WERI-Rb-1 (cell line): Measurements from ENCODE around the gene MAD1L1.
"Not testable (repeated sequence)": the region's sequence is repeated elsewhere in the genome, so short reads cannot be mapped to it uniquely, and the experiment has no call there.

Experiments used
- DNase-seq: peaks from one replicate; pipeline ENCODE4 v3.0.0-alpha.2; 2020
- H3K27ac ChIP-seq: fragments of 250-450 bp; sonication (Bioruptor Pico); 2 replicates; pipeline ENCODE4 v1.5.1; 2020; ENCODE audit warnings: mild to moderate bottlenecking, moderate library complexity
- H3K27me3 ChIP-seq: fragments of 250-450 bp; sonication (Bioruptor Pico); 2 replicates; pipeline ENCODE4 v1.5.1; 2021; ENCODE audit warnings: mild to moderate bottlenecking, low read depth, moderate library complexity; ENCODE audit not compliant: insufficient read depth, severe bottlenecking
- H3K36me3 ChIP-seq: fragments of 250-450 bp; sonication (Bioruptor Pico); 2 replicates; pipeline ENCODE4 v1.5.1; 2020; ENCODE audit warnings: mild to moderate bottlenecking, moderate library complexity
- H3K4me3 ChIP-seq: 2 replicates; pipeline ENCODE4 v1.5.1; 2011; ENCODE audit warnings: low read depth, mild to moderate bottlenecking, control low read depth, low read length
- H3K9me3 ChIP-seq: fragments of 250-450 bp; sonication (Bioruptor Pico); 2 replicates; pipeline ENCODE4 v1.5.1; 2021; ENCODE audit warnings: mild to moderate bottlenecking, moderate library complexity; ENCODE audit not compliant: severe bottlenecking
- TF ChIP-seq, protein P1 (sequence below): IDR thresholded peaks from 2 replicates; pipeline ENCODE4 v1.5.1; 2011; ENCODE audit warnings: low read depth, mild to moderate bottlenecking, control low read depth, inconsistent platforms, low read length

Gene MAD1L1

DNA sequence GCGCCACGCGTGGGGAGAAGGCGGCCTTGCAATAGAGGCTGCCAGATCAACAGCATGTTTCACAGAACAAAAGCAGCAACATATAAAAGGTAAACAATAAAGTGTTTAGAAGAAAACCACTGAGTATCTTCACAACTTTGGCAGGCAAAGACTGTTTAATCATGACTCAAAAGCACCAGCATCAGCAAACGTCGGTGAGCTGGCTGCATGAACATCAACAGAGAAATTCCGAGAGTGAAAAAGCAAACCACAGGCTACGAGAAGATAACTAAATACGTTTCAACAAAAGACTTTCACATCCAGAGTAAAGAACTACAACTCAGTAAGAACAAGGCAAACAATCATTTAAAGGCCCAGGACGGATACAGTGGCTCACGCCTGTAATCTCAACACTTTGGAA lies 172.0 kb downstream of the MAD1L1 start:
- peaks cover 15% of the 10 kb centered on the region for H3K36me3 ChIP-seq
- TF ChIP-seq, protein P1, sequence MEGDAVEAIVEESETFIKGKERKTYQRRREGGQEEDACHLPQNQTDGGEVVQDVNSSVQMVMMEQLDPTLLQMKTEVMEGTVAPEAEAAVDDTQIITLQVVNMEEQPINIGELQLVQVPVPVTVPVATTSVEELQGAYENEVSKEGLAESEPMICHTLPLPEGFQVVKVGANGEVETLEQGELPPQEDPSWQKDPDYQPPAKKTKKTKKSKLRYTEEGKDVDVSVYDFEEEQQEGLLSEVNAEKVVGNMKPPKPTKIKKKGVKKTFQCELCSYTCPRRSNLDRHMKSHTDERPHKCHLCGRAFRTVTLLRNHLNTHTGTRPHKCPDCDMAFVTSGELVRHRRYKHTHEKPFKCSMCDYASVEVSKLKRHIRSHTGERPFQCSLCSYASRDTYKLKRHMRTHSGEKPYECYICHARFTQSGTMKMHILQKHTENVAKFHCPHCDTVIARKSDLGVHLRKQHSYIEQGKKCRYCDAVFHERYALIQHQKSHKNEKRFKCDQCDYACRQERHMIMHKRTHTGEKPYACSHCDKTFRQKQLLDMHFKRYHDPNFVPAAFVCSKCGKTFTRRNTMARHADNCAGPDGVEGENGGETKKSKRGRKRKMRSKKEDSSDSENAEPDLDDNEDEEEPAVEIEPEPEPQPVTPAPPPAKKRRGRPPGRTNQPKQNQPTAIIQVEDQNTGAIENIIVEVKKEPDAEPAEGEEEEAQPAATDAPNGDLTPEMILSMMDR, result no peak
- no peak overlapping the region for H3K27ac ChIP-seq
- H3K4me3 ChIP-seq, result no peak overlapping the region
- peaks cover 8% of the 10 kb centered on the region for H3K9me3 ChIP-seq
- no peaks in the 10 kb centered on the region for H3K27me3 ChIP-seq
- DNase-seq, result no peak

DNA sequence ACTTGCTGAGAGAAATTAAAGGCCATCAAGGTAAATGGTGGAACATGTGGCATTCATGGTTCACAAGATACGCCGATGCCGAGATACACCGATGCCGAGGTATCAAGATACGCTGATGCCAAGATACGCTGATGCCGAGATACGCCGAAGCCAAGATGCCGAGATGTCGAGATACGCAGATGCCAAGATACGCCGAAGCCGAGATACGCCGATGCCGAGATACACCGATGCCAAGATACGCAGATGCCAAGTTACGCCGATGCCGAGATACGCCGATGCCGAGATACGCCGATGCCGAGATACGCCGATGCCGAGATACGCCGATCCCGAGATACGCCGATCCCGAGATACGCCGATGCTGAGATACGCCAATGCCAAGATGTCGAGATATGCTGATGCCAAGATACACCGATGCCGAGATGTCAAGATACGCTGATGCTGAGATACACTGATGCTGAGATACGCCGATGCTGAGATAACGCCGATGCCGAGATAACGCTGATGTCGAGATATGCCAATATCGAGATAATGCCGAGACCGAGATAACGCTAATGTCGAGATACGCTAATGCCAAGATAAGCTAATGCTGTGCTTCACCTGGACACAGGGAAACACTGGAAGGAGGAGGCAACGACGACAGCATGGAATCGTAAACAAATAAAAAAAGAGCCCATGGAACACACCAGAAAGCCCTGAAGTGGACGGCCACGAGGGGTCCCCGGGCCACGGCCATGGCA lies 172.6 kb downstream of the MAD1L1 start:
- no peak overlapping the region for H3K27ac ChIP-seq
- peaks cover 12% of the 10 kb centered on the region for H3K36me3 ChIP-seq
- peaks cover 8% of the 10 kb centered on the region for H3K9me3 ChIP-seq
- H3K4me3 ChIP-seq, result no peak overlapping the region
- no peak for DNase-seq
- TF ChIP-seq, protein P1, result no peak
- no peaks in the 10 kb centered on the region for H3K27me3 ChIP-seq

GRCh38 chr7:2058246-2058645 lies 174.5 kb downstream of the MAD1L1 start:
- H3K36me3 ChIP-seq, result peaks cover 11% of the 10 kb centered on the region
- not testable (repeated sequence) for H3K9me3 ChIP-seq

GRCh38 chr7:2055956-2056355 lies 176.8 kb downstream of the MAD1L1 start:
- Histone ChIP-seq H3K27ac (no peak overlapping the region), H3K27me3 (no peaks in the 10 kb centered on the region), H3K9me3 (peaks cover 8% of the 10 kb centered on the region), H3K4me3 (no peak overlapping the region), H3K36me3 (peaks cover 9% of the 10 kb centered on the region; the same call in 1 of the 2 replicates)
- TF ChIP-seq, protein P1, result no peak
- no peak for DNase-seq

More at GRCh38 chr7:2058246-2058645, 174.5 kb downstream of the MAD1L1 start:
- not testable (repeated sequence) for DNase-seq, H3K4me3 ChIP-seq, H3K27ac ChIP-seq, H3K27me3 ChIP-seq

DNA sequence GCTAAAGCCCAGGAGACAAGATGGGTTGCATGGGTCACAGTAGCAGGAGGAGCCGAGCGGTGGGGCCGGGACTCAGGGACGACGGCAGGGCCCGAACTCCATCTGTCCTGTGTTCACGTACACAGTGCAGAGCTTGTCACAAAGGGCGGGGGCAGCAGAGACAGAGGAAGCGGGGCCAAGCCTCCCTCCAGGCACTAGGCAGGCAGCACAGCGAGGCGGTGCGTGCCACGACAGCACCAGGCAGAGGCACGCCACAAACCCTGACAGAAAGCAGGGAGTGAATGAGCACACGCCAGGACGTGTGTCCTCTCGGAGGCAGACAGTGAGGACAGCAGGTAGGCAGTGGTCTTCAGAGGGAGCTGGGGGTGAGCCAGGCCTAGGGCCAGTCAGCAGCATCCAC lies 177.8 kb downstream of the MAD1L1 start:
- Histone ChIP-seq H3K4me3 (no peak overlapping the region), H3K36me3 (peaks cover 9% of the 10 kb centered on the region; the same call in 1 of the 2 replicates), H3K27me3 (no peaks in the 10 kb centered on the region), H3K27ac (no peak overlapping the region), H3K9me3 (peaks cover 3% of the 10 kb centered on the region)
- DNase-seq, result no peak
- TF ChIP-seq, protein P1, result no peak

DNA sequence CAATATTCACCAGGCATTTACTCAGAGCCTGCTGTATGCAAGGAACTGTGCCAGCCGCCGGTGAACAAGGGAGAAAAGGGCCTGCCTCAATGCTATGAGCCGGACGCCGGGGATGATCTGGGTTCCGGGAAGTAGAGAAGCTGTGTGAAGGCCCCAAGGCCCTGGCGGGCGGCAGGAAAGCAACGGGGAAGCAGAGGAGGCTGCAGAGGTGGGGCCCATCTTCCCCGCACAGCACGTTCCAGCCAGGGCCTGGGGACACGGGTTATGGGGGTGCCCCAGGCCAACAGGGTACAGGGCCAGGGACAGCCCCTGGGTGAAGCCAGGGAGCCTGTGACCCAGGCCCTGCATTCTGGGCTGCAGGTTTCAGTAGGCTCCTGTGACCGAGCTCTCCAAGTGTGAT lies 179.3 kb downstream of the MAD1L1 start:
- H3K36me3 ChIP-seq, result peaks cover 6% of the 10 kb centered on the region; the same call in 1 of the 2 replicates
- H3K4me3 ChIP-seq, result no peak overlapping the region
- TF ChIP-seq, protein P1, result no peak
- H3K27ac ChIP-seq, result no peak overlapping the region
- no peak for DNase-seq
- H3K27me3 ChIP-seq, result no peaks in the 10 kb centered on the region
- no peaks in the 10 kb centered on the region for H3K9me3 ChIP-seq
